ENCODE measurements around the gene RBMXL3.

Gene RBMXL3

GRCh38 chrX:115233497-115234455 is 44.6 kb downstream of the RBMXL3 start, which contains the start of gene LRCH2:
Gene LRCH2 (minus strand): TSS chrX:115234096. CDS start chrX:115234041, 55 bp downstream.
- no peak for FAIRE-seq

GRCh38 chrX:115234461-115234860 is 45.3 kb downstream of the RBMXL3 start:
- no peak for FAIRE-seq

- FAIRE-seq = no peak
Observed at GRCh38 chrX:115236560-115236959, 47.4 kb downstream of the RBMXL3 start.

- no peak for FAIRE-seq
Observed at GRCh38 chrX:115237056-115237455, 47.8 kb downstream of the RBMXL3 start.

Measured in endometrium (tissue), 2 donors.